NCI-H69 (cell line): ENCODE data around the gene TFF1.
"Not testable (repeated sequence)": the region's sequence is repeated elsewhere in the genome, so short reads cannot be mapped to it uniquely, and the experiment has no call there.

Experiments
- DNase-seq: peaks from one replicate; lab custom pipeline; 2025; lab: John Stamatoyannopoulos, UW

Gene TFF1

GRCh38 chr21:42366292-42367010 is at the start of gene TFF1:
TFF1 (minus strand) TSS chr21:42366535; CDS start chr21:42366495, 40 bp downstream.
- no peak for DNase-seq

DNA sequence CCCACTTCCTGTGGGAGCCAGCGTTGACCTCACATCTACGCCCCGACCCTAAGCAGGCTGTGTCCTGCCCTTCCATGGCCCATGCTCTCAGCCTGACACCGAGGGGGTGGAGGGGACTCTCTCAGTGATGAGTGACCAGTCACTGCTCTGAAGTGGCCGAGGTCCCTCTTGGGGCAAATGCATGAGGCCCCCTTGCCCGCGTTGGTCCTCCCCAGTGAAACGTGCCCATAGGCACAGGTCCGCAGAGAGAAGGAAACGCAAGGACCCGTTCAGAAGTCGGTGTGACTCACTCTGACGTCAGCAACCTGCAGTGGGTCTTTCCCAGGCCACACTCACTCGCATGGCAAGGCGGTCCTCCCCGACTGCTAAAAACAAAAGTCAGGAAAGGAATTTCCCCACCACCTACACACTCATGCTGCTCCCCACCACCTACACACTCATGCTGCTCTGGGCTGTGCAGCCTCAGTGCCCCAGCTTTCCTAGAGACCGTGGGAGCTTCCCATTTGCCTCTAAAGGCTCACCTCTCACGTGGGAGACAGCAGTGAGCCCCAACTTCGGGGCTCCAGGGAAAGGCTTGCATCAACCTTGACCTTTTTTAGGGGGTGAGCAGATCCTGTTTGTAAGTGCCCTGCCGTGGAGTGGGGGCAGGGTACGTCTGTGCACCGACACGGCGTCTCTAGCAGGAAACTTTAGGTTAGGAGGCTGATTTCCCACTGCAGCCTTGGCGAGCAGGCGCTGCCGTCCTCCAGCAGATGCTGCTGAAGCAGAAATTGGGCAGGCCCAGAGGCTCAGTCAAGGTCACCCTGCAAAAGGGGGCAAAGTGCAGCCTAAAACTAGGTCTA is 48.8 kb upstream of the TFF1 start:
- DNase-seq = no peak

- DNase-seq = no peak
These were observed 48.2 kb upstream of the TFF1 start for GRCh38 chr21:42414553-42414927.

DNA sequence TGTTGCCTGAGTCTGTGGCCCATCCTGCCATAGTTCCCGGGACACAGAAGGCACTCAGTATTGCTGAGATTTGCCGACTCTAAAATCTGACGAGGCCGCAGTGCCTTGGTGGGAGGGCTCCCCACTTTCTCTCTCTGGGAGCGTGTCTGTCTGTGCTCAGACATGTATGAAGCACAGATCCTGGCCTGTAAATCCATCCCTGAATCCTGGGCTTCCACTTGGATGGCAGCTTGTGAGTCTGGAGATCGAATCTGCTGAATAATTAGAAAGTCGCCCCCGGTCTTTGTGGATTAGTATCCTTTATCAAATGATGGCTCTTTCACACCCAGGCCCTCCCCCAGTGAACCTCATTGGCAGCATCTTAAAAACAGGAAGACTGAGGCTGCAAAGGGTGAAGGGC is 47.7 kb upstream of the TFF1 start:
- no peak for DNase-seq

DNA sequence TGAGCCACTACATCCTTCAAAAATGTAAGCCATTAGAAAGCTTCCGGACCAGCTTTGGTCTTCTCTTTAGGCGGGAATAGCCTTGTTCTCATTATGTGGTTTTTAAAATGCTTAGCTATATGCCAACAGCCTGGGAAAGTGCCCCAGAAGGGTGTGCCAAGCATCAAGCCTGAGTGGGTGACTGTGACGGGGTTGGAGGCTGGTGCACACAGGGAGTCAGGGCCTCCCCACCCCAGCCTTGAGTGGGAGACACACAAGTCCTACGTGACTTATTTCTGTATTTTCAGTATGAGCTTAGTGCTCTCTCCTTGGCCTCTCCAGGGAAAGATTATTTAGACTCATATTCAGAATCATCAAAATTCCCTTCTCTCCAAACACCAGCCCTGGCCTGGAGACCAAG is 47.2 kb upstream of the TFF1 start:
- DNase-seq = no peak

DNA sequence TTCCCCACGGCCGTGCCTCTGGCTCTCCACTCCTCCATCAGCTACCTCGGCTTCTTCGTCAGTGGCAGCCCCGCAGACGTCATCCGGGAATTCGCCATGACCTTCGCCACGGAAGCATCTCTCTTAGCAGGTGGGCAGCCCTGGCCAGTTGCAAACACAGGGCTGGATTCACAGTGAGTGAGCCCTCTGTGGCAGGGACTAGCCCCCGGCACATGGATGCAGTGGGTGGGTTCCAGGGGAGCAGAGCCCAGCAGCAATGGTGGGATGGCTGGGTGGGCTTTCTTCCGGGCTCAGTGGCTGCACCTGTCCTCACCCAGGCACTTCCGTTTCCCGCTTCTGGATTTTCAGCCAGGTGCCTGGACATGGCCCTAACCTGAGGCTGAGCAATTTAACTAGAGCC is 46.8 kb upstream of the TFF1 start:
- no peak for DNase-seq

GRCh38 chr21:42412636-42412933 is 46.2 kb upstream of the TFF1 start:
- DNase-seq = no peak

DNA sequence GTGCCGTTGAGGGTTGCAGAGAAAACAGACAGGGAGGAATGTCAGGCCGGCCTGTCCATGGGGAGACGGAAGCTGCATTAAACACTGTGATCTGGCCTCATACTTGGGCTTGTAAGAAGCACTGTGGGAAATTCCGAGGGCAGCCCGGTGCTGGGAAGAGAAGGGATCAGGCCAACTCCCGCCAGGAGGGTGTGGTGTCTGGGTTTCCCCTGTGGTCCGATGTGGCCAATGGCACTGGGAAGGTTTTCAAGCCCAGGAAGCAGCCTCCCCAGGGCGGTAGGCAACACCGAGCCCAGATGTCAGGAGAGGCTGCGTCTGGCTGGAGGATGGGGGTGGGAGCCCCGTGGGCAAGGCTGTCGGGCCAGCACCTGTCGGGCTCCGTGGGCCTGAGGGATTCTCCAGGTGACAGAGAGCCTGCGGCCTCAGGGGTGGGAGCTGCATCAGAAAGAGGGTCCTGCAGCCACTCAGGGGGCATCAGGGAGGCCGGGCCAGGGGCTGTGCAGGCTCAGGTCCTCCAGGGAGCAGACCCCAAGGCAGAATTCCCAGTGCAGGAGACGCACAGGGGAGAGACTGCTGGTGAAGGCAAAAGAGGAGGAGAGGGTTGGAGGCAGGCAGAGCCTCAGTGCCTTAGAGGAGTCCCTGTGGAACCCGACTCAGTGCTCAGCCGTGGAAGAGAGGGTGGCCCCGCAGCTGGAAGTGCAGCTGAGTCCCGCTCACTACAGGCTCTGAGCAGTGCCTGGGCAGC is 45.7 kb upstream of the TFF1 start:
- DNase-seq = no peak

DNA sequence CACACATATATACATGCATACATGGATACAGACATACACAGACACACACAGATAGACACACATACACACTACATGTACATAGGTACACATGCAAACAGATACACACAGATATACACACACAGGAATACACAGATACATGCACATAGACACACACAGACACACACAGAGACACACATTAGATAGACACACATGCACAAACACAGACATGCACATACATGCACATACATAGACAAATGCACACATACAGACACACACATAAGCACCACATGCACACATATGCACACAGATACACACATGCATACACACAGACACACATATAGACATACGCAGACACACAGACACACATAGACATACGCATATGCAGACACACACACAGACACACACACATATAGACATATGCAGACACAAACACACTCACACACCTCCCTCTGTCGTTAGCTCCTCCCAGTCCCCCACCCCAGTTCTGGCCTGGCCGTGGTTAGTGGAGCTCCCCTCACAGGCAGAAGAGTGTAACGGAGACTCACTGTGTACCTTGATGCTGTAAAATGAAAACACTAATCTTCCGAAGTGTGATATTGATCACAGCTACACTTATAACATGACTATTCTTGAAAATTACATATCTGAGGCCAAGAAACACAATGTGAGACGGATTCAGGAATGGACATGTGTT is 45.0 kb upstream of the TFF1 start:
- DNase-seq = peak; percentile 61

DNA sequence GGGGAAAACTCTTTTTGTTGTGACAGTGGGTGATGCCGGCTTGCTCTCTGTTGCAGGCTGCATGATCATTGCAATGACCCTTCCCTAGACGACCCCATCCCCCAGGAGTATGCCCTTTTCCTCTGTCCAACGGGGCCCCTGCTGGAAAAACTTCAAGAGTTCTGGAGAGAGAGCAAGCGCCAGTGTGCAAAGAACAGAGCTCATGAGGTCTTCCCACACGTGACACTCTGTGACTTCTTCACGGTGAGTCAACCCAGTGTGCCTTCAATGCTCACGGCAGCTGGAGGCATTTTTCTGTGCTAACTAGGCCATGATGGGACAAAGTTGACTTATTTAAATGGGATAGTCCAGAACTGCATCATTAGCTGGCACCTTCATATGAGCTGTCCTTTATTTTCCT is 43.0 kb upstream of the TFF1 start:
- DNase-seq = no peak

DNA sequence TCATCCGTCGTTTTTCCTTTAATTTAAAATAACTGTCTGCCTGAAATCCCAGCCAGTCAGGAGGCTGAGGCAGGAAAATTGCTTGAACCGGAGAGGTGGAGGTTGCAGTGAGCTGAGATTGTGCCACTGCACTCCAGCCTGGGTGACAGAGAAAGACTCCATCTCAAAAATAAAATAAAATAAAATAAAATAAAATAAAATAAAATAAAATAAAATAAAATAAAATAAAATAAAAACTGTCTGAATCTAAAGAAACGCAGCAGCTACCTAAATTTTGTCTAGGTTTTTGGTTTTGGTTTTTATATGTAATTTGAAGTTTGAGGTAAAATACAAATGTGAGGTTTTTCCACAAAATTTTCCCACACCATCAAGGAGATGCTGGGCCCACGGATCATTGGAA is 42.4 kb upstream of the TFF1 start:
- not testable (repeated sequence) for DNase-seq

GRCh38 chr21:42407476-42407875 is 41.1 kb upstream of the TFF1 start:
- DNase-seq = no peak

DNA sequence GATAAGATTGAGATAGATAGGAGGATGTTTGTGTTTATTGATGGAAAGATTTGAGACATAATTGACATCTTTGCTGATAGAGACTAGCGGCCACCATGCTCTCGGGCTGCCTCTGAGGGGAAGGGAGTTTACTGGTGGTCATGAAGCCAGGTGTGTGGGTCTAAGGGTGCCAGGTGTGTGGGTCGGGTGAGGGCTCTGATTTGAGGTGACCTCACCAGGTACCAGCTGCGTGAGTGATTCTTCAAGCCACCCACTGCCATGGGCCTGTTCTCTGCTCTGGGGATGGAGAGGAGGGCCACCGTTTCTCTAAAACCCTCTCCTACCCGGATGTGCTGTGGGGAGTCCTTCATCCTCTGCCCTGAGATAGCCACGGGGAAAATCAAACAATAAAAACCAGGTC is 40.5 kb upstream of the TFF1 start:
- DNase-seq = no peak

DNA sequence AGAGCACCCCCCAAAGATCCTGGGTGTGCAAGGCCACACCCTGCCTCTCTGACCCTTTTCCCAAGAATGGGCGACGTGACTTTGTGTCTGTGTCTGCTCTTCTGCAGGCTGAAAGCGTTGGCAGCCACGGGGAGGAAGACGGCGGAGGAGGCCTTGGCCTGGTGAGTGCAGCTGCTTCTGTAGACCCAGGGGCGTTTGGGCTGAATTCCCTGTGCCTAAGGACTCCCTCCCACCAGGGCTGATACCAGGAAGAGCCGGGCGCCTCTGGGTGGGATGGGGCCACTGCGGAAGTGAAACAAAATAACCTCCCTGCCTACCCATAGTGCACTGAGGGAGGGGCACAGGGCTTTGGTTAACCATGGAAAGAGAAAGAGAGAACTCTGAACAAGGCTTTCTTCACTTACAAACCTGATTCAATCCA is 39.9 kb upstream of the TFF1 start:
- no peak for DNase-seq

DNA sequence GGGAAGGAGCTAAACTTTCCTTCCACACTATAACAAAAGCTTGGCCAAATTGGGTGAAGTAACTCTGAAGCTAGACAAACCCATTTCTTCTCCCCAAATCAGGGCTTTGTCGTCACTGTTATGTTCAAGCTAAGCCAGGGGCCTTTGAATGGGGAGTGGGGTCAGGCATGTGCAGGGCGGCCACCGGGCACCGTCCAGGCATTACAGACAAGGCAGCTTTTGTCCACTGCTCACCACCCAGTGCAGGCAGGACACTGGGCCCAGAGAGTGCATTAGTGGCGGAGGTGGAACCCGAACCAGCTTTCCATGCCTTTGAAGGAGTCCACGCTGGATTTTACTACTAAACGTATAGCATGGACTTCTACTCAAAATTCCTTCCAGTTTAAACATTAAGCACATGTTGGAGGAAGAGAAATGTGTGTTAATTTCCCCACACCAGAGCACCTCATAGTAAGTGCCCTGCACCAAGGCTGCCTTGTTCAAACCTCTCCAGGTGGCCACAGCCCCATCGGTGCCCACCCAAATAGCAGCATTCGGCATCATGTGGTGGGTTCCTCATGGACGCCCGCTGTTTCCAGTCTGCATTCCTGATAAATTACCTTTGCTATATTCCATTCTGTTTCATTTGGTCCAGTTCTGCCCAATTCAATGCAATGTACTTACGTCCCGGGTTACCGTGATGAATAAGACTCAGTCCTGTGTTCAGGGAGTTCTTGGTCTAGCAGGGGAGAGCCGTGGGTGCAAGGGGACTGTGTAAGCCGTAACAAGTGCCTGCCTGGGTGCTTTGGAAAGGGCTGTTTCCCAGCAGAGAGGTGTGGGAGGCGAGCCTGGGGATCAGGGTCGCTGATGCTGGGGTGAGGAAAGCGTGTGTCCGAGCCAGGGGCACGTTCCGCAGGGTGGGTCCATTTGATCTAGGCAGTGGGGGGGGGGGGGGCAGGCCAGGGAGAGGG is 39.0 kb upstream of the TFF1 start:
- DNase-seq = no peak

DNA sequence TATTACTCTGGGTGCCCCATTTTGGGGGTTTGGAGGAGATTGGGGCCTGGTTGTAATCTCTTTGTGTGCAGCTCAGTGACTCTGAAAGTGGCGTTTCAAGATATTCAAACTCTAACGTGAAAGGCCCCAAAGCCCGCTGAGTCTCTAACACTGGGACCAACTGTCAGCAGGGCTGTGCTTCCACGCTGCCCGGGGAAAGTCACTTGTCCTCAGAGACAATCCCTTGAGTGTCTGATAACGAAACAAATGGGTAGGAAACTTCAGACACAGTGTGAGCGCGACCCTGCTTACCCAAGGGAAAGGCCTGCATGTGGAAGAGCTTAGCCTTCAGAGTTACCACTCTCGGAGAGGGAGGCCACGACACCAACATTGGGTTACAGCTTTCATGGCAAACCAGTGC is 38.2 kb upstream of the TFF1 start:
- no peak for DNase-seq

DNA sequence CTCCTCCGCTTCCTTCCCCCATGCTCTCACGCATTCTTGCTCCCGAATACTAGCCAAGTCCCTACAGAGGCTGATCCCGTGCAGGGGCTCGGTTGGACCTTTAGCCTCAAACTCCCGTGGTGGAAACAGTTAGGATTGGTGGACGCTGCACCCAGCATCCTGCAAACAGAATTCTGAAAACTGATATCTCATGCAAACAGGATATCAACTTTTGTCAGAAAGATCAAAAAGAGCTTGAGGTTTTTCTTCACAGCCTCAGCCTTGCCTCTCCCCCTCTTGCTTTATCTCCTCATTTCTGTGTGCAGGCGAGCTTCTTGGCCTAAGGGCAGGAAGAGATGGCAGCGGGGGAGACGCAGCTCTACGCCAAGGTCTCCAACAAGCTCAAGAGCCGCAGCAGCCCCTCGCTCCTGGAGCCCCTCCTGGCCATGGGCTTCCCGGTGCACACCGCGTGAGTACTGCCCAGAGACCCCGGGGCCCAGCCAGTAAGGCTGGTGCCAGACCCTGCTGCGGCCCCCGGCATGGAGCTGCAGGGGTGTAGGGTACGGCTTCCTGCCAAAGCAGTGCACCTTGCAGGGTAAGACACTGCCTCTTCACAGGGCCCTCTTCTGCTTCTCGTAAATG is 37.4 kb upstream of the TFF1 start, which contains the start of gene UBASH3A:
Gene UBASH3A (plus strand): TSS at position 292 of the 621 bp plus-strand sequence. CDS start 44 bp downstream, at position 336.
- DNase-seq = no peak

GRCh38 chr21:42401820-42402251 is 35.5 kb upstream of the TFF1 start:
- no peak for DNase-seq

DNA sequence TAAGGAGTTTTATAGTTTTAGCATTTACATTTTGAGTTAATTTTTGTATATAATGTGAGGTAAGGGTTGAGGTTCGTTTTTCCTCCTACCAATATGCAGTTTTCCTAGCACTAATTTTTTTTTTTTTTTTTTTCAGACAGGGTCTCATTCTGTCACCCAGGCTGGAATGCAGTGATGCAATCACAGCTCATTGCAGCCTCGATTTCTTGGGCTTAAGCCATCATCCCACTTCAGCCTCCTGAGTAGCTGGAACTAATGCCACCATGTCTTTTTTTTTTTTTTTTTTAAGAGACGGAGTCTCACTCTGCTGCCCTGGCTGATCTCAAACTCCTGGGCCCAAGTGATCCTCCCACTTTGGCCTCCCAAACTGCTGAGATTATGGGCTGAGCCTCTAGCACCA is 34.8 kb upstream of the TFF1 start:
- DNase-seq = no peak

- no peak for DNase-seq
These were observed 34.2 kb upstream of the TFF1 start for GRCh38 chr21:42400525-42400924.
